HEK293 (cell line): Measurements from ENCODE around the gene NEMP1.

ENCODE experiments used
- GLI2 ChIP-seq: fragments of 450-650 bp; formaldehyde crosslinking; IDR thresholded peaks from 2 replicates; pipeline ENCODE4; 2017; ENCODE audit warnings: missing biosample characterization, missing genetic modification characterization, low read depth, borderline replicate concordance
- IKZF3 ChIP-seq: fragments of 450-650 bp; IDR thresholded peaks from 2 replicates; pipeline ENCODE4 v1.5.0; 2018; ENCODE audit warnings: missing biosample characterization, mild to moderate bottlenecking, missing genetic modification characterization, moderate library complexity
- KLF10 ChIP-seq: fragments of 450-650 bp; IDR thresholded peaks from 2 replicates; pipeline ENCODE4 v1.5.1; 2018; ENCODE audit warnings: missing biosample characterization, mild to moderate bottlenecking, missing genetic modification characterization
- KLF17 ChIP-seq: fragments of 450-650 bp; formaldehyde crosslinking; IDR thresholded peaks from 2 replicates; pipeline ENCODE4 v1.5.1; 2016; ENCODE audit warnings: missing biosample characterization, missing genetic modification characterization
- KLF9 ChIP-seq: fragments of 450-650 bp; formaldehyde crosslinking; IDR thresholded peaks from 2 replicates; pipeline ENCODE4 v1.5.1; 2016; ENCODE audit warnings: missing biosample characterization, missing genetic modification characterization, low read depth
- PATZ1 ChIP-seq: fragments of 450-650 bp; formaldehyde crosslinking; IDR thresholded peaks from 2 replicates; pipeline ENCODE4 v1.5.1; 2016; ENCODE audit warnings: missing biosample characterization, missing genetic modification characterization
- PRDM6 ChIP-seq: fragments of 450-650 bp; formaldehyde crosslinking; IDR thresholded peaks from 2 replicates; pipeline ENCODE4 v1.5.1; 2017; ENCODE audit warnings: missing biosample characterization, missing genetic modification characterization
- REST ChIP-seq: fragments of 450-650 bp; formaldehyde crosslinking; IDR thresholded peaks from 2 replicates; pipeline ENCODE4 v1.5.1; 2016; ENCODE audit warnings: missing biosample characterization, missing genetic modification characterization
- SP2 ChIP-seq: fragments of 450-650 bp; formaldehyde crosslinking; IDR thresholded peaks from 2 replicates; pipeline ENCODE4 v1.5.1; 2016; ENCODE audit warnings: missing biosample characterization, missing genetic modification characterization
- ZBTB11 ChIP-seq: fragments of 450-650 bp; formaldehyde crosslinking; conservative IDR thresholded peaks from 2 replicates; pipeline ENCODE4 v1.5.1; 2016; ENCODE audit warnings: low read depth, missing biosample characterization, missing genetic modification characterization
- ZBTB7A ChIP-seq: fragments of 450-650 bp; formaldehyde crosslinking; IDR thresholded peaks from 2 replicates; pipeline ENCODE4 v1.5.1; 2016; ENCODE audit warnings: low read depth, missing biosample characterization, missing genetic modification characterization
- ZNF132 ChIP-seq: fragments of 450-650 bp; formaldehyde crosslinking; IDR thresholded peaks from 2 replicates; pipeline ENCODE4 v1.5.1; 2017; ENCODE audit warnings: missing biosample characterization, missing genetic modification characterization, borderline replicate concordance
- ZNF133 ChIP-seq: fragments of 450-650 bp; formaldehyde crosslinking; IDR thresholded peaks from 2 replicates; pipeline ENCODE4 v1.5.1; 2016; ENCODE audit warnings: missing biosample characterization, missing genetic modification characterization
- ZNF184 ChIP-seq: fragments of 450-650 bp; IDR thresholded peaks from 2 replicates; pipeline ENCODE4 v1.5.1; 2018; ENCODE audit warnings: missing biosample characterization, mild to moderate bottlenecking, missing genetic modification characterization
- ZNF280C ChIP-seq: fragments of 450-650 bp; formaldehyde crosslinking; IDR thresholded peaks from 2 replicates; pipeline ENCODE4 v1.5.1; 2016; ENCODE audit warnings: missing biosample characterization, missing genetic modification characterization
- ZNF324 ChIP-seq: fragments of 450-650 bp; formaldehyde crosslinking; IDR thresholded peaks from 2 replicates; pipeline ENCODE4 v1.5.1; 2016; ENCODE audit warnings: missing biosample characterization, missing genetic modification characterization
- ZNF37A ChIP-seq: fragments of 450-650 bp; IDR thresholded peaks from 2 replicates; pipeline ENCODE4 v1.5.1; 2018; ENCODE audit warnings: missing biosample characterization, missing genetic modification characterization
- ZNF510 ChIP-seq: fragments of 450-650 bp; formaldehyde crosslinking; IDR thresholded peaks from 2 replicates; pipeline ENCODE4 v1.5.1; 2018; ENCODE audit warnings: mild to moderate bottlenecking, missing genetic modification characterization, missing biosample characterization; ENCODE audit not compliant: insufficient replicate concordance
- ZNF548 ChIP-seq: fragments of 450-650 bp; formaldehyde crosslinking; IDR thresholded peaks from 2 replicates; pipeline ENCODE4 v1.5.1; 2016; ENCODE audit warnings: missing biosample characterization, missing genetic modification characterization
- ZNF623 ChIP-seq: fragments of 450-650 bp; formaldehyde crosslinking; IDR thresholded peaks from 2 replicates; pipeline ENCODE4 v1.5.1; 2016; ENCODE audit warnings: missing biosample characterization, missing genetic modification characterization
- ZNF626 ChIP-seq: fragments of 450-650 bp; sonication (Bioruptor Pico); formaldehyde crosslinking; IDR thresholded peaks from 2 replicates; pipeline ENCODE4 v1.5.1; 2018; ENCODE audit warnings: missing biosample characterization, missing genetic modification characterization, inconsistent platforms
- ZNF692 ChIP-seq: fragments of 450-650 bp; formaldehyde crosslinking; IDR thresholded peaks from 2 replicates; pipeline ENCODE4 v1.5.1; 2016; ENCODE audit warnings: missing biosample characterization, missing genetic modification characterization
- ZNF785 ChIP-seq: fragments of 450-650 bp; formaldehyde crosslinking; IDR thresholded peaks from 2 replicates; pipeline ENCODE4 v1.5.1; 2016; ENCODE audit warnings: missing biosample characterization, missing genetic modification characterization
- ZNF837 ChIP-seq: fragments of 450-650 bp; formaldehyde crosslinking; IDR thresholded peaks from 2 replicates; pipeline ENCODE4 v1.5.1; 2016; ENCODE audit warnings: missing biosample characterization, missing genetic modification characterization
- ZSCAN16 ChIP-seq: fragments of 450-650 bp; formaldehyde crosslinking; IDR thresholded peaks from 2 replicates; pipeline ENCODE4 v1.5.1; 2016; ENCODE audit warnings: missing biosample characterization, missing genetic modification characterization

NEMP1 gene

GRCh38 chr12:57085999-57086492 is 7.5 kb upstream of the NEMP1 start (continued):
- TF ChIP-seq ZNF280C (tag by site-specific recombination) (no peak), REST (tag by site-specific recombination) (no peak), SP2 (tag by site-specific recombination) (no peak), ZNF623 (no peak), ZNF324 (no peak), ZNF132 (no peak), IKZF3 (no peak), KLF17 (tag by site-specific recombination) (0 out of 2 replicates have a peak, but pooled peaks have one; percentile 25), PATZ1 (no peak), ZBTB11 (tag by site-specific recombination) (no peak), ZNF133 (tag by site-specific recombination) (no peak), KLF9 (tag by site-specific recombination) (no peak), ZNF184 (tag by site-specific recombination) (no peak), ZNF692 (tag by site-specific recombination) (no peak), ZNF785 (tag by site-specific recombination) (no peak), ZNF626 (tag by site-specific recombination) (no peak), PRDM6 (tag by site-specific recombination) (no peak), ZBTB7A (tag by site-specific recombination) (no peak), KLF10 (tag by site-specific recombination) (no peak), ZNF510 (tag by site-specific recombination) (no peak), ZNF37A (tag by site-specific recombination) (no peak), ZSCAN16 (tag by site-specific recombination) (no peak), ZNF837 (tag by site-specific recombination) (no peak), ZNF548 (tag by site-specific recombination) (no peak), GLI2 (tag by site-specific recombination) (no peak)
